Ovary (tissue), 3 donors: ENCODE data around the gene LYPLA2.

Source experiments
- POLR2A ChIP-seq: fragments of 450-650 bp; IDR thresholded peaks from one replicate; pipeline ENCODE4 v1.6.1; 2017; ENCODE audit warnings: antibody characterized with exemption, mild to moderate bottlenecking, moderate library complexity
- TF ChIP-seq, protein P1 (sequence below), 3 donors: fragments of 450-650 bp in 2 of 3; fragments of 200-600 bp in 1 of 3; IDR thresholded peaks; one replicate each; pipeline versions ENCODE4 v1.5.1 to v1.8.0; 2016 to 2022; ENCODE audit warnings: antibody characterized with exemption in 3 of 3, mild to moderate bottlenecking in 1 of 3
- donor health status: DM: no; HTN: no; CAD: no.

GRCh38 chr1:23788695-23789094 lies 2.2 kb upstream of the LYPLA2 start:
- TF ChIP-seq POLR2A: no peak
- TF ChIP-seq, protein P1, sequence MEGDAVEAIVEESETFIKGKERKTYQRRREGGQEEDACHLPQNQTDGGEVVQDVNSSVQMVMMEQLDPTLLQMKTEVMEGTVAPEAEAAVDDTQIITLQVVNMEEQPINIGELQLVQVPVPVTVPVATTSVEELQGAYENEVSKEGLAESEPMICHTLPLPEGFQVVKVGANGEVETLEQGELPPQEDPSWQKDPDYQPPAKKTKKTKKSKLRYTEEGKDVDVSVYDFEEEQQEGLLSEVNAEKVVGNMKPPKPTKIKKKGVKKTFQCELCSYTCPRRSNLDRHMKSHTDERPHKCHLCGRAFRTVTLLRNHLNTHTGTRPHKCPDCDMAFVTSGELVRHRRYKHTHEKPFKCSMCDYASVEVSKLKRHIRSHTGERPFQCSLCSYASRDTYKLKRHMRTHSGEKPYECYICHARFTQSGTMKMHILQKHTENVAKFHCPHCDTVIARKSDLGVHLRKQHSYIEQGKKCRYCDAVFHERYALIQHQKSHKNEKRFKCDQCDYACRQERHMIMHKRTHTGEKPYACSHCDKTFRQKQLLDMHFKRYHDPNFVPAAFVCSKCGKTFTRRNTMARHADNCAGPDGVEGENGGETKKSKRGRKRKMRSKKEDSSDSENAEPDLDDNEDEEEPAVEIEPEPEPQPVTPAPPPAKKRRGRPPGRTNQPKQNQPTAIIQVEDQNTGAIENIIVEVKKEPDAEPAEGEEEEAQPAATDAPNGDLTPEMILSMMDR (IDR thresholded peaks at IDR 0.05): no peak
